GM10266 (cell line): ENCODE measurements around the gene CCNG1.

Experiments
- DNase-seq: peaks from one replicate; pipeline ENCODE4 v3.0.0; 2012; ENCODE audit errors: extremely low spot score
- TF ChIP-seq, protein P1 (sequence below): IDR thresholded peaks from 2 replicates; pipeline ENCODE4 v1.5.1; 2012; ENCODE audit warnings: mild to moderate bottlenecking, low read depth; ENCODE audit not compliant: control insufficient read depth, insufficient read depth; ENCODE audit errors: missing control alignments

CCNG1 gene

GRCh38 chr5:163432544-163432943, 4.9 kb upstream of the CCNG1 start:
- no peak for DNase-seq
- TF ChIP-seq, protein P1, sequence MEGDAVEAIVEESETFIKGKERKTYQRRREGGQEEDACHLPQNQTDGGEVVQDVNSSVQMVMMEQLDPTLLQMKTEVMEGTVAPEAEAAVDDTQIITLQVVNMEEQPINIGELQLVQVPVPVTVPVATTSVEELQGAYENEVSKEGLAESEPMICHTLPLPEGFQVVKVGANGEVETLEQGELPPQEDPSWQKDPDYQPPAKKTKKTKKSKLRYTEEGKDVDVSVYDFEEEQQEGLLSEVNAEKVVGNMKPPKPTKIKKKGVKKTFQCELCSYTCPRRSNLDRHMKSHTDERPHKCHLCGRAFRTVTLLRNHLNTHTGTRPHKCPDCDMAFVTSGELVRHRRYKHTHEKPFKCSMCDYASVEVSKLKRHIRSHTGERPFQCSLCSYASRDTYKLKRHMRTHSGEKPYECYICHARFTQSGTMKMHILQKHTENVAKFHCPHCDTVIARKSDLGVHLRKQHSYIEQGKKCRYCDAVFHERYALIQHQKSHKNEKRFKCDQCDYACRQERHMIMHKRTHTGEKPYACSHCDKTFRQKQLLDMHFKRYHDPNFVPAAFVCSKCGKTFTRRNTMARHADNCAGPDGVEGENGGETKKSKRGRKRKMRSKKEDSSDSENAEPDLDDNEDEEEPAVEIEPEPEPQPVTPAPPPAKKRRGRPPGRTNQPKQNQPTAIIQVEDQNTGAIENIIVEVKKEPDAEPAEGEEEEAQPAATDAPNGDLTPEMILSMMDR, result no peak

DNA sequence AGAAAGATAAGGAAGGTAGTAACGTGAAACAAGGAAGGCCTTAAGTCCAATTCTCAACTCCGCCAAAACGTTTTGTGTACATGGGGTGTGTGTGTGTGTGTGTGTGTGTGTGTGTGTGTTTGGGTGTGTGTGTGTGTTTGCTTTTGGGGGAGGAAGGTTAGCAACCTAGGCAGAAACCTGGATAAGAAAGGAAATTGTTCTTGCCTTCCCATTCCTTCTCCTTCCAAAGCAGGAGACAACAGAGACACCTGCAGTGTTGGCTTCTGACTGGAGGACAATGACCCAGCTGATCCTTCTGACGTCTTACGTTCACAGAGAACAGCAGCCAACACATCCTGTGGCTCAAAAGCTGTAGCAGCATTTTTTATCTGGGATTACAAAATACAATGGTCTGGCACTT, 4.1 kb upstream of the CCNG1 start:
- DNase-seq, result no peak
- TF ChIP-seq, protein P1, result no peak

DNA sequence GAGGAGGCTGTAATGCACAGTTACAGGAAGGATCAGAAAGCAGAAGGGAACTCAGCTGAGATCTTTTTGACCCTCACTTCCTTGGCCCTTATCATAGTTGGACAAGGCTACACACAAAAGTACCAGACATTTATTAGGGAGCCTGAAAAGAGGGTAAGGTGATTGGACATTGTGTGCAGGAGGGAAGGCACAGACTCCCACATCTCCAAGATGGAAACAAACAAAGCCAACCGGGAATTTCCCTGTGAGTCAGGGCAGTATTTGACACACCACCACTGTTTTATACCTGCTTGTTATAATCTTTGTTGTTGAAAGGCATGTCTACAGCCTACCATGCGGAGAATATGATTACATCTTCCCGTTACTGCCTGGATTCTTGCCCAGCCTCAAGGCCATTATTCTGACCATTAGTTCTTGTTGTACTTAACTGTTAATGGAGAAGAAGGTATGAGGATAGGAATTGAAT, 3.0 kb upstream of the CCNG1 start:
- no peak for DNase-seq
- TF ChIP-seq, protein P1, result no peak

DNA sequence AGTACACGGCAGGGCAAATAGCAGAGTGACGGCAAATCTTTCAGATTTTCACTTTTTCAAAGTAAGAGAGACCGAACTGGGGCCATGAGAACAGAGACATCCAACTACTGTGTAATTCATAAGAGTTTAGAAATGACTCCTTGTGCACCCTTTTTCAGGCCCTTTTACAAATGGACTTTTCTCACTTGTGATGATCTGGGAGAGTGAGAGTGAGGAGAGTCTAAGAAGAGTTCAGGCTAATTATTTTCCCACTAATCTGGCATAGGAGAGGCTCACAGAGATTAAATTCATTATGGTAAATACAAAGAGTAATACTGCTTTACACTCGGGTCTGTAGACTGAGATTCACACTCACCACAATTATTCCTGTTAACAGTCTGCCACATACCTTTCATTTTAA, 880 bp upstream of the CCNG1 start:
- TF ChIP-seq, protein P1, result no peak
- DNase-seq, result no peak

GRCh38 chr5:163437011-163437308, 435 bp upstream of the CCNG1 start:
- TF ChIP-seq, protein P1, result no peak
- no peak for DNase-seq

GRCh38 chr5:163439092-163439425, 1.7 kb downstream of the CCNG1 start:
- DNase-seq, result no peak
- TF ChIP-seq, protein P1, result no peak

DNA sequence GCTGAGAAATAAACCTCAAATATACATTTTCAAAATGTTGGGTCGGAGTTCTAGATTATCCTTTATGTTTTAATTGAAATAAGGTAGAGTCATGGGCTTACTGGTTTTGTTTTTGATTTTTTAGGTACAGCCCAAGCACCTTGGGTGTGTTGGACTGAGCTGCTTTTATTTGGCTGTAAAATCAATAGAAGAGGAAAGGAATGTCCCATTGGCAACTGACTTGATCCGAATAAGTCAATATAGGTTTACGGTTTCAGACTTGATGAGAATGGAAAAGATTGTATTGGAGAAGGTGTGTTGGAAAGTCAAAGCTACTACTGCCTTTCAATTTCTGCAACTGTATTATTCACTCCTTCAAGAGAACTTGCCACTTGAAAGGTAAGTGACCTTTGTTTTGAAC, 3.6 kb downstream of the CCNG1 start:
- DNase-seq, result no peak

More for the DNA sequence above, 3.6 kb downstream of the CCNG1 start:
- TF ChIP-seq, protein P1, result no peak
